IPS-11a (cell line): Measurements from ENCODE around the gene TDRD3.

Experiments
- H3K4me3 ChIP-seq: one replicate; pipeline ENCODE4 v1.5.1; 2013; ENCODE audit warnings: low read depth, low read length, control low read depth

Gene TDRD3

DNA sequence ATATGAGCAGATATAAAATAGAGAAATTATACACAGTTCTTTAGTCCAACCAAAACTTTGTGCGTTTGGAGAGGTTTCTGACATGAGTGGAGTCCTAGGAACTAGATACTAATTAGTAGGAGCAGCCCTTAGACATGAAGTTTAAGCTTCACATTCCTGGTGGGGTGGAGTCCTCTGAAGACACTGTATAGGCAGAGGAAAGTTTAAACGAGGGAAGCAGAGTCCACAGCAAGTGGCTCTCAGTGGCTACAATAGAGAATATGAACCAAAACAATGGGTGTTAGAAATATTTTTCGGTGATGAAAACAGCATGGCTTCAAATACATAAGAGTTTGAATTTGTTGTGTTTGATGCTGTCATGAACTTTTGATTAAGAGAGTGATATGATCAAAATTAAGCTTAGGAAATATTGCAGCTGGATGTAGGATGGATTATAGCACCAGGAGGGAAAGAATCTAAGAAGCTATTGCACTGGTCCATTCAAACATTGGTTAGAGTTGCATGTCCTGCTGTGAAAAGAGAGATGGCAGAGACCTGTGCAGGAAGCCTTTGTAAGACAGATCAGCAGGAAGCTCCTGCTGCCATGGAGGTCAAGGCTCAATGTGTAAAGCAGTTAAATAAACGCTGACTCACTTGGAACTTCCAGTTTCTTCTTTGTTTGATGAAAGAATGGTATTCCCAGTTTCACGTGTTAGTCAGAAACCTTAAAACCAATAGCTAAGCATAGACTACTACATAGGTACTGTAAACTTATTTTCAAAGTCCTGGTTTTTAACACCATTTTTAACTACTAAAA is 175.2 kb downstream of the TDRD3 start:
- H3K4me3 ChIP-seq = no peak overlapping the region

DNA sequence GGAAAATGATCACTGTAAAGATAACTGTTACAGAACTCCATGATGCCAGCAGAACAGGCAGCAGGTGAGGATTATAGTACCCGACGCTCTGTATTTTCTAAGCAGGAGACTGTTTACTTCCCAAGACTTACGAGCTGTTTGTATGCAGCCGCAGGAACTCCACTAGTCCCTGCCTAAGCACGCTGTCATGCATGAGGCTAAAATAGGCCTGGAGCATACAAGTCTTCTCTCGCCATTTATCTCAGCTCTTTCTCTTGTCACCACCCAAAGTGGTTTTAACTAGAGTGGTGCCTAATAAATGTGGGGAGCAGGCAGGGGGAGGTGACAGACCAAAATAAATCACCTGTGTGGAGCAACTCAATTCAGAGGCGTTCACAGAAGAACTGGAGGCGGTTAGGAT is 175.8 kb downstream of the TDRD3 start:
- no peak overlapping the region for H3K4me3 ChIP-seq

DNA sequence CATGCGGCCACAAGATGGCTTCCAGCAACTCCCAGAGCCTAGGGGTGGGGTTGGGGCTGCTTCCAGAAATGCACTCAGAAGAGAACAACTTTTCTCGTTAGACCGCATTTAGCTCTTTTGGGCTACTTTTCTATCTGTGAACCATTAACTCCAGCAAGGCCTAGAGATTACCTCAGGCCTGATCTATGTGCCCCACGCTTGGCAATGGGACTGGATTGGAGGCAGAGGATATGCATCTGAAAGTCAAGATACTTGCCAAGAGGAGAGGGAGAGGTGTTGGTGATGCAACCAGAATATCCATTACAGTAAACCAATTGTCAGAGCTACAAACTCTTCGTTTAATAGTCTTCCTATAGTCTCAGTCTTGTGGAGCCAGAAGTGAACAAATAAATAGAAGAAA is 177.7 kb downstream of the TDRD3 start:
- H3K4me3 ChIP-seq = no peak overlapping the region

DNA sequence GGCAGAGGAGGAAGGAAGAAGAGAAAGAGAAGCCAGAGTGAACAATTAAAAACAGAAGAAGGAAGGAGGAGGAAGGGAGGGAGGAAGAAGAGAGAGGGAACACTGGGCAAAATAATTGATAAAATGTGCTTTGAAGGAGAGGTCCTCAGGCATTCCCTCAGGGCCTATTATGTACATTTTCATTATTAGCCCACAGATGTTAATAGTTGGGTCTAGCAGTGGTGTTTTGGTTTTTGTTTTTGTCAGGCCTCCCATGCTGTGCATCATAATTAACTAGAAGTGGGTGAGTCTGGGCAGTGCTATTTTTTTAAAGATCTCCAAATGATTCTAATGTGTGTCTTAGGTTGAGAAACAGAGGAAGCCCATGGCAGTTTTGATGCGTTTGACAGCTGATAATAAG is 178.1 kb downstream of the TDRD3 start:
- no peak overlapping the region for H3K4me3 ChIP-seq

DNA sequence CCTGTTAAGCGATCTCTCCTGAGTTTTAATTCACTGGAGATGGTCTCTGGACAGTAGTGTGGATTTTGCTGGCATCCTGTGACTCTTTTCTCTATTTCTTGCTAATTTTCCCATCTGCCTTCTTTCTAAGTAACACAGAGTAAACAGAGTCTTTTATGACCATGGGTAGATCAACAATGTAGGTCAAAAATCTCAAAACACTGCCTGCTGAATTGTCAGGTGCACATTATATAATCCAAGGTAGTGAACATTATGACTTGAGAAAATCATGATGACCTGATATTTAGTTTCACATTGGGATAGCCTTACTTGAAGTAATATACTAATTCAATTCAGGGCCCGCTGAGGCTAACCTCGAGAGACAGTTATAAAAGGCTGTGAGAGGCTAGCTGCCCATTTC is 180.7 kb downstream of the TDRD3 start:
- H3K4me3 ChIP-seq = no peak overlapping the region

DNA sequence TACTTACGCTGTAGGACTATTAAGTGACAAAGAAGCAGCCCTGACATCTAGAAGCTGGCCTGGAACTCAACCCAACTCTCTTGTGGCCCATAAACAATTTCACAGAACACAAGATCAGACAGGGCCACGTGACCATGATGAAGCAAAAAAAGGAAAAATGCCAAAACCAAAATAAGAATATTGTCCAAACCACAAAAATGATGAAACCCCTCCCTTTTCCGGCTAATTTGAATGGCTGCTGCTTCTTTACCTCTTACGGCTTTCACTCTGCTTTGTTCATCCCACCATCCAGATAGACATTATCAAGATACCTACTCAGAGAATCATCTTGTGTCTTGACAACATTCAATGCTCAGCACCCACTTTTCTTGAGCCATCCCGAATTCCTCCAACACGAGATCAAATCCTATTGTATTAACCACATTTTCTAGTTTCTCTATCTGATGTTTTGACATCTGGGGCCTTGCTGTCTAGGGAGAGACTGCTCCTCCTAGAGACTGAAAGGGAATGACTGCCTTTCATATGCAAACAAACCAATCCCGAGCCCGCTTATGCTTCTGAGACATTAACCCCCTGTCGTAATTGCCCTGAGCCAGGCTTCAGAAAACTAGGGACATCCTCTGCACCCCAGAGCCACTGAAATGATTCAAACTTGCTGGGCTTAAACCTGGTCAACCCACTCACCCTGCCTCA is 186.3 kb downstream of the TDRD3 start:
- no peak overlapping the region for H3K4me3 ChIP-seq

DNA sequence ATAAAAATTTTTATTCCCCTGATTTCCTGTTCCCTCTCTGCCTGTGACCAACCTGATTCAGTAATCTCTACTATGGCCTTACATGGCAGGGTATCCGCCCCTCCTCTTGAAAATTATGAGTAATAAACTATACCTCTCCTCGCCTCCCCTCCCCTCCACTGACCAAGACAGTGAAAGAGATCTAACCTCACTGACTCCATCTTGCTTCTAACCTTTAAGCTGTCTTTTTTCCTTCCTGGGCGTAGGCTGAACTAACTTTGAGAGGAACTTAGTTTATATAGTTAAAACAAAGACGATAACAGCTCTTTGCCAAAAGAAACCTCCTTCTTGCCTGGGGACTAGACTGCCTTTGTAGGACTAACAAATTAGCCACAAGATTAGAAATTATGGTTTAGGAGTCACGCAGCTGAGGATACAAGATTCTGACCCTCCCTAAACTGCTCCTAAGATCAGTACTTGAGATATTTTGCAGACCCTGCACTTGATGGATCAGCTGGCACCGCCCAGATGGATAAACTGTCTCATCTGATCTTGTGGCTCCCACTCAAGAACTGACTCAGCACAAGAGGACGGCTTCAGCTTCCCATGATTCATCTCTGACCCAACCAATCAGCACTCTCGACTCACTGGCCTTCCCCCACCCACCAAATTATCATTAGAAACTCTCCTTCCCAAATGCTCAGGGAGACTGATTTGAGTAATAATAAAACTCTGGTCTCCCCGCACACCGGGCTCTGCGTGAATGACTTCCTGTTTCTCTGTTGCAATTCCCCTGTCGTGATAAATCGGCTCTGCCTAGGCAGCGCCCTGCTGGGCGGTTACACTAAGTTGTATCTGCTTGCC is 187.1 kb downstream of the TDRD3 start:
- H3K4me3 ChIP-seq = no peak overlapping the region

DNA sequence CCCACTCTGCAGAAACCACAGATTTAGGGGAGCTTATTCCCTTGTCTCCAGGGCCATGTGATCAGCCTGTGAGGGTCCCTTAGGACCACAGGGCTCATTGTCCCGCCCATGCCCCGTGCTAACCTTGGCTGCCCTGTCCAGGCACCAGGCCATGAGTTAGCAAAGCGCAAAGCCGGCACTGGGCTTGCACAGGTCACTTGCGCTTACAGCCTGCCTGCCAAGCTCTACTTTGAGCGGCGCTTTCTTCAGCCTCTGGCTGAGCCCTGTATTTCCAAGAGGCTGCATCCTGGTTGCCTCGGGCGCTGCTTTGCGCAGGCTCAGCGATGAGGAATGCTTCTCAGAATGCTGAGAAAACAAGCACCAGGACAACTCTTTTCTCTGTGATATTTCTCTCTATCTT is 188.0 kb downstream of the TDRD3 start:
- H3K4me3 ChIP-seq = no peak overlapping the region

DNA sequence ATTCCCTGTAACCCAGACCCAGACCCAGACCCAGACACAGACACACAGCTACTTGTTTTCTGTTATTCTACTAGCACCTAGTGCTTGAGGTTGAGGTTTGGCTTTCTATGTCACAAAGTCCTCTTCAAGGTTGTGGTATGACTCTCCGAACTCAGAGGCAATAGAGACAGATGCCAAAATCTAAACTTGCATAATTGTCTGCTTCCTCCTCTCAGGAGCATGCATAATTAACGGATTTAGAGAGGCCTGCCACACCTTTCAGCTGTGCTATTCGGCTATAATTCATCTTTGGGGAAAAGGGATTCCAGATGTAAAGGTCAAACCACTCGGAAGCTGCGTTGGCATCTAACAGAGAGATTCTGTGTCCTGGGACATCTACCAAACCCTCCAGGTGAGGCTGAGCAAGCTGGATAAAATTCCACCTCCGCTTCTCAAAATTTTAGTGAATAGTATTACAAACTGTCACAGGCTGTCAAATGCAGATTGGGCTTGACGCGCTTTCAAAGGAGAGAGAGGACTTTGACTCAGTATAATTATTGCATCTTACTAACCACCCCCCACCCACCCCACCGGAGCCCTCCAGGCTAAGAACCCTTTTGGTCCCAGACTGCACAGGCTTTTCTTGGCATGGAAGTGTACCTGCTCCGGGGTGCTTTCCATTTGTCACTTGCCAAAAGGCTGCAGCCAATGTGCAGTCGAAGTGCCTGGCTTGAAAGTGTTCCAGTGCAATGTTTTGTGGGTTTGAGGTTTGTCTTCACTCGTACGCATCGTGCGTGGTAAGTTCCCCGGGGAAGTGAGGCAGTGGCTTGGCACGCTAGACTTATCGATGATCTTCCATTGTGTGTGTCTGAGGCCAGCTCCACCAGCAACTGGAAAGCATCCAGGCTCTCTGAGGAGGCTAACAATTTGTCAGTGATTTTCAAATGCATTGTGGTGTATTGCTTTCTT is 194.1 kb downstream of the TDRD3 start:
- no peak overlapping the region for H3K4me3 ChIP-seq

DNA sequence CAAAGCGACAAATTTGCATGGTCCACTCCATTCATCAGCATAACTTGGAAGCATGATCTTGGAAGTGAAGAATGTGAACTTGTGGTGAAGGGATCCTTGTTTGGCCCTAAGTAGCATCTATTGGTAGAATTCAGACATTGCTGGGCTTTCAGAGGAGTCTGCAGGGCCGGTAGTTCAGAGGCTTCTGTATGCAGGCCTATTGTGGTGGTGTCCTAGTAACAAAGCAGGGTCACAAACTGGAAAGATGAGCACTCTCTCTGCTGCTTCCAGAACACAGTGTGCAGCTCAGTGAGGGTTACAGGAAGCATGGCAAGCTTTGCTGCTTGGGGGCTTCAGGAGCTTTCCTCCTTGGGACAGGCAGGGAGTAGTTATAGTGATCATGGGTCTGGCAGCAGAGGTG is 206.0 kb downstream of the TDRD3 start:
- no peak overlapping the region for H3K4me3 ChIP-seq

DNA sequence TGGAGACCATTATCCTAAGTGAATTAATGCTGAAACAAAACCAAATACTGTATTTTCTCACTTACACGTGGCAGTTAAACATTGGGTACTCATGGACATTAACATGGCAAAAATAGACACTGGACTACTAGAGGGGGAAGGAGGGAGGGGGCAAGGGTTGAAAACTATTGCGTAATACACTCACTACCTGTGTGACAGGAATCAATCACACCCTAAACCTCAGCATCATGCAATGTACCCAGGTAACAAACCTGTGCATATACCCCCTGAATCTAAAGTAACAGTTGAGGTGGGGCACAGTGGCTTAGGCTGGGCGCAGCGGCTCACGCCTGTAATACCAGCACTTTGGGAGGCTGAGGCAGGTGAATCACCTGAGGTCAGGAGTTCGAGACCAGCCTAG is 207.0 kb downstream of the TDRD3 start:
- H3K4me3 ChIP-seq = no peak overlapping the region

DNA sequence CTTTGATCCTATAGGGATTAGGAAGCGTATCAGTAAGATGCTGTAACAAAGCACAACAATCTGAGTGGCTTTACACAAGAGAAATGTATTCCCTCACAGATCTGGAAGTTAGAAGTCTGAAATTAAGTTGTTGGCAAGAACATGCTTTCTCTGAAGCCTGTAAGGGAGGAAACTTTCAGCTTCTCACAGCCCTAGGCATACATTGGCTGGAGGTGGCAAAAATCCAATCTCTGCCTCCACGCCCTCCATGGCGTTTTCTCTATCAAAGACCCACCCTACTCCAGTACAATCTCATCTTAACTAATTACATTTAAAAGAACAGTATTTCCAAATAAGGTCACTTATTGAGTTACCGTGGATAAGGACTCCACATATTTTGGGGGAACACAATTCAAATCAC is 211.9 kb downstream of the TDRD3 start:
- no peak overlapping the region for H3K4me3 ChIP-seq

DNA sequence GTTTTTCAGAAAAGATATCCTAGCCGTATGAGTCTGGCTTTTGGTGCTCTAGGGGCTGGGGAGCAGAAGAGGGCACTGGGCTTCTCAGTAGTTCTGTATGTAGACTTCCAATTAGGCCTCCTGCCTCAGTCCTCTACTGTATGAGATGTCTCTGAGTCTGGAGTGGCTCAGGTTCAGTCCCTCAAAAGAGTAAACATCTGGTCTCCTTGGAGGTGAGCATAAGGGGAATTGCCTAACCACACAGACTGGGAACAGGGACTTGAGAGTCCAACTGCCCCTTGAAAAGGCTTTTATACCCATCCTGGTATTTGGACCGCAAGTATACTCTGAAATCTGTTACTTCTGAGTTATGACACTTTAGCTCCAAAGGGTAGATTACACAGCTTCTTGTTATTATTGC is 214.5 kb downstream of the TDRD3 start:
- H3K4me3 ChIP-seq = no peak overlapping the region

DNA sequence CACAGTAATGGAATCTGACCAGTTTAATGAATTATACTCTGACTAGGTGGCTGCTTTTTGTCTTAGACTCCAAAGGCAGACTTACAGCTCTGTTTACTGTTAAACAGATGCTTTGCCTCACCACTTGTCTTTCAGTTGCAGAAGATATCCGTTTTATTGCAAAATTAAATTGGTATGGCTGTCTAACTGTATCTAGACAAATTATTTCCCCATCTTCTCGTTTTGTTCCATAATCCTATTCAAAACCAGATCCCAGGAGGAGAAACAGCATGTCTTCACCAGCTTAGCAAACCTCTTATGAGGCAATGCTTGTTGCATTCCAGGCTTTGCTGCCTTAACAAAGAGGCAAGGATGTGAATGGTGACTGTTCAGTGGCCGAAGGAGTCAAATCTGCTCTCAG is 215.6 kb downstream of the TDRD3 start:
- no peak overlapping the region for H3K4me3 ChIP-seq

DNA sequence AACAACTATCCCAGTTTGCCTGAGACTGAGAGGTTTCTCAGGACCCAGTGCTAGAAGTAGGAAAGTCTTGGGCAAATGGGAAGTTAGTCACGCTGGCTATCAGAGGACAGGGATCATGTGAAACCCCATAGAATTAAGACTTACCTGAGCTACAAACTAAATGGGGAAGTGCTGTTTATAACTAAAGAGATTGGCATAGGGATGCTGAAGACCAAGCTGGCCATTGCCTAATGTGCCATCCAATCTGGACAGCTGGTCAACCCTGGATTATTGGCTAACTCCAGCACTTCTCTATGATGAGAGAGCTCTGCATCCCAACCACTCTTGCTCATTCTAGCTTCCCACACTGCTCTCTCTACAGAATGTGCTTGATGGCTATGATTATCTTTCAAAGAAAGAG is 216.1 kb downstream of the TDRD3 start:
- H3K4me3 ChIP-seq = no peak overlapping the region

DNA sequence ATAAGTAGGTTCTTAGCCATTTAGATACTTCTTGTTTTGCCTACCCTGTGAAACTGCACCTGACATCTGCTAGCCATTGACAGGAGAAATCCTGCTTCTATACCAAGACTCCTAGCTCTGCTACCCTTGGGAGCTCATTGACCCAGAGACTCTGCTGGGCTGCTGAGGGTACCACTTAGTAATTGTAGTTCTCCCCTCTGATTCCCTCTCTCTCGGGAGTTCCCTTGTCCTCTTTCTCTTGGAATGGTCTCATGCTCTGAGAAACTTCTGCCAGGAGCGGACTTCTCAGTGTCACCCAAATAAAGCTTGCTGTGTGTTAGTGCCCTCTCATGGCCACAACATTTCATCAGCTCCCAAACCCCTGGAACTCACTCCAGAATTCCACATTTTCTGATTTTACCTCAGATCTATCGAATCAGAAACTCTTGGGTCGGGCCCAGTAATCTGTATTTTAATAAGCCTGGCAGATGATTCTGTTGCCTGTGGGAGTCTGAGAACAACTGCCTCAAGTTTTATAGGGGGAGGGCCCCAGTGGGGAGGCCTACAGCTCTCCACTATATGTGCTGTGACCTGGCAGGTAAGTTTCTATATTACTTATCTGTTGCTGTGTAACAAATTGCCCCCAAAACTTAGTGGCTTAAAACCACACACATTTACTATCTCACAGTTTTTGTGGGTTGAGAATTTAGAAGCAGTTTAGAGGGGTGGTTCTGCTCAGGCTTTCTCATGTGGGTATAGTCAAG is 221.1 kb downstream of the TDRD3 start:
- H3K4me3 ChIP-seq = no peak overlapping the region

DNA sequence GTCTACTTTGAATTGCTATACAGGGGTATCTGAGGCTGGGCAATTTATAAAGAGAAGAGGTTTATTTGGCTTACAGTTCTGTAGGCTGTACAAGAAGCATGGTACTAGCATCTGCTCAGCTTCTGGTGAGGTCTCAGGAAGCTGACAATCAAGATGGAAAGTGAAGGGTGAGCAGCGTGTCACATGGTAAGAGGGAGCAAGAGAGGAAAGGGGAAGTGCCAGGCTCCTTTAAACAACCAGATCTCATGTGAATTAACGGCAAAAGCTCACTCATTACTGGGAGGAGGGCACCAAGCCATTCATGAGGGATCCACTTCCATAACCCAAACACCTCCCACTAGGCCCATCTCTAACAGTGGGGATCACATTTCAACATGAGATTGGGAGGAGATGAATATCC is 222.4 kb downstream of the TDRD3 start:
- H3K4me3 ChIP-seq = no peak overlapping the region

DNA sequence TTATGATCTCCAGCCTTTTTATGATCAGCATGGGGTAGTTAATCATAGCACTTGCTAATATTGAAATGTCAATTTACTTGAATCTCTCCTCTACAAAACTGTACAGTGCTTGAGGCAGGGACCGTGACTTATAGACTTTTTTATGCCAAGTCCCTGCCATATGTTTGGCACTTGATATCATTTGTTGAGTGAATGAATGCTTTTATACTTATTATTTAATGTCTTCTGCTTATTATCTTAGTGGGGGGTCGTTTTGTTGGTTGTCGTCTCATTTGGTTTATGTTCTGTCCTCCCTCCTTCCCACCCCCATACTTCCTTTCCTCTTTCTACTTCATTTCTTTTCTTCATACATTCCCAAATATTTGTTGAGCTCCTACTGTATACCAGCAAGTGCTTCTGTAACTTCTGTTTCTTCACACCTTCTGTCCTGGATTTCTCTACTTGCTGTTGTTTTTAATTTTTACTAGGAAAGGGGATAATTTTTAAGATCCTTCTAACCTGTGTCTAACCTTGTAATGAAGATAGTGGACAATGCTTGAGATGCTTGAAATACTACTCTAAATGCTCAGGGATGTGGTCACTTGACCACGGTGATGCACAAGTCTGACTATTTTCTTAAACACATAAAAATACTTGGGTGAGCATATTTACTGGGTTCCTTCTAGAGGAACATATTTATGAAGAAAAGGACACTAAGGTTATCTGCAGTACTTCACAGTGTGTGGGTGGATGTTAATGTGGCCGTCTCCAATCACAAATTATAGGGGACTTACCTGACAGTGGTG is 223.8 kb downstream of the TDRD3 start:
- no peak overlapping the region for H3K4me3 ChIP-seq

DNA sequence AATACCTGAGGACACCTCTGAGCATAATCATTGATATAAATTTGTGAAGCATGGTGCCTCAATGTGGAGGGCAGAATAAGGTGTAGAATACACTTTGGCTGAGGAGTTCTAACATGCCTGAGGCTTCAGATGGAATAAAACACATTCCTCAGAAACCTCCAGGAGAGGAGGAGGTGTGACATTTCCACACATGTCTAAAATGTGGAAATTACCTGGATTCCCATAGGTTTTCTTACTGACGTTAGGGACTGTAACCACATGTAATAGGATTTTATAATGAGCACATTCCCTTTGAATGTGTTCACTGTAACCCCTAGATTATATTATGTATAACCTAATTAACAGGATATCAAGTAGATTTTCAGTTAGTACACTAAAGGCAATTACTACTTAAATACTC is 226.1 kb downstream of the TDRD3 start:
- H3K4me3 ChIP-seq = no peak overlapping the region
